ENCODE results near the gene OLIG1. TPM values are rescaled to one million over a fixed set of nuclear protein-coding genes. Genes with fewer than 3 reads are reported as not detected.

OLIG1 gene
- total RNA-seq, 3 donors from 2014 or later, result not detected

GRCh38 chr21:33053951-33054350 is 16.0 kb upstream of the OLIG1 start:
- Histone ChIP-seq H3K36me3 (no peaks in the 10 kb centered on the region), H3K4me1 (no peaks in the 10 kb centered on the region), H3K27ac (no peak overlapping the region), H3K9me3 (no peaks in the 10 kb centered on the region), H3K27me3 (no peaks in the 10 kb centered on the region), H3K4me3 (no peak overlapping the region)
- intact Hi-C loops (cut with DNase I; ENCODE audit: low total_unique reads), result no loop called here
- DNase-seq (ENCODE audit: low spot score in 2 of 2), result no peak
- TF ChIP-seq POLR2A (IDR thresholded peaks at IDR 0.05) (no peak), CTCF (IDR thresholded peaks at IDR 0.05) (no peak), POLR2AphosphoS5 (IDR thresholded peaks at IDR 0.05) (no peak)

GRCh38 chr21:33055991-33056390 is 13.9 kb upstream of the OLIG1 start:
- intact Hi-C loops (cut with DNase I; ENCODE audit: low total_unique reads), result no loop called here
- no peaks in the 10 kb centered on the region for H3K36me3 ChIP-seq
- TF ChIP-seq POLR2AphosphoS5 (IDR thresholded peaks at IDR 0.05), result no peak
- no peak for TF ChIP-seq POLR2A (IDR thresholded peaks at IDR 0.05)
- no peak for TF ChIP-seq CTCF (IDR thresholded peaks at IDR 0.05)

GRCh38 chr21:33057385-33057940 is 12.5 kb upstream of the OLIG1 start:
- Histone ChIP-seq H3K27ac (no peak overlapping the region), H3K4me3 (no peak overlapping the region), H3K4me1 (no peaks in the 10 kb centered on the region), H3K36me3 (no peaks in the 10 kb centered on the region), H3K9me3 (no peaks in the 10 kb centered on the region), H3K27me3 (peaks cover 0 to 19% of the 10 kb centered on the region in 2 donors)
- TF ChIP-seq POLR2A (IDR thresholded peaks at IDR 0.05), result no peak
- no peak for TF ChIP-seq POLR2AphosphoS5 (IDR thresholded peaks at IDR 0.05)
- no peak for TF ChIP-seq CTCF (IDR thresholded peaks at IDR 0.05)
- intact Hi-C loops (cut with DNase I; ENCODE audit: low total_unique reads), result no loop called here
- no peak for DNase-seq (ENCODE audit: low spot score in 2 of 2)

More at GRCh38 chr21:33055991-33056390, 13.9 kb upstream of the OLIG1 start:
- Histone ChIP-seq H3K4me3 (no peak overlapping the region), H3K9me3 (no peaks in the 10 kb centered on the region), H3K4me1 (no peaks in the 10 kb centered on the region), H3K27me3 (peaks cover 0 to 11% of the 10 kb centered on the region in 2 donors), H3K27ac (no peak overlapping the region)
- no peak for DNase-seq (ENCODE audit: low spot score in 2 of 2)

GRCh38 chr21:33058527-33058926 is 11.4 kb upstream of the OLIG1 start:
- DNase-seq (ENCODE audit: low spot score in 2 of 2), result no peak
- no peak overlapping the region for H3K4me3 ChIP-seq
- H3K27ac ChIP-seq, result no peak overlapping the region
- H3K27me3 ChIP-seq, result peaks cover 0 to 23% of the 10 kb centered on the region in 2 donors
- intact Hi-C loops (cut with DNase I; ENCODE audit: low total_unique reads), result no loop called here
- no peaks in the 10 kb centered on the region for H3K4me1 ChIP-seq
- H3K36me3 ChIP-seq, result no peaks in the 10 kb centered on the region
- H3K9me3 ChIP-seq, result no peaks in the 10 kb centered on the region
- TF ChIP-seq POLR2AphosphoS5 (IDR thresholded peaks at IDR 0.05) (no peak), POLR2A (IDR thresholded peaks at IDR 0.05) (no peak), CTCF (IDR thresholded peaks at IDR 0.05) (no peak)

- H3K27me3 ChIP-seq, result peaks cover 0 to 28% of the 10 kb centered on the region in 2 donors
Measured at GRCh38 chr21:33058957-33059356, 11.0 kb upstream of the OLIG1 start.

More at GRCh38 chr21:33058957-33059356, 11.0 kb upstream of the OLIG1 start:
- H3K27ac ChIP-seq, result no peak overlapping the region
- TF ChIP-seq POLR2AphosphoS5 (IDR thresholded peaks at IDR 0.05) (no peak), POLR2A (IDR thresholded peaks at IDR 0.05) (no peak), CTCF (IDR thresholded peaks at IDR 0.05) (no peak)
- H3K36me3 ChIP-seq, result no peaks in the 10 kb centered on the region
- H3K4me3 ChIP-seq, result no peak overlapping the region
- no peak for DNase-seq (ENCODE audit: low spot score in 2 of 2)
- intact Hi-C loops (cut with DNase I; ENCODE audit: low total_unique reads), result no loop called here
- H3K4me1 ChIP-seq, result no peaks in the 10 kb centered on the region
- no peaks in the 10 kb centered on the region for H3K9me3 ChIP-seq
